Measurements from ENCODE around the gene EXOSC3. TPM values are rescaled to one million over a fixed set of nuclear protein-coding genes. Genes with fewer than 3 reads are reported as not detected.
"Not testable (repeated sequence)": the region's sequence is repeated elsewhere in the genome, so short reads cannot be mapped to it uniquely, and the experiment has no call there.

The EXOSC3 gene
- total RNA-seq, 2 donors from 2014 or later: 26.5 to 38.7 TPM

DNA sequence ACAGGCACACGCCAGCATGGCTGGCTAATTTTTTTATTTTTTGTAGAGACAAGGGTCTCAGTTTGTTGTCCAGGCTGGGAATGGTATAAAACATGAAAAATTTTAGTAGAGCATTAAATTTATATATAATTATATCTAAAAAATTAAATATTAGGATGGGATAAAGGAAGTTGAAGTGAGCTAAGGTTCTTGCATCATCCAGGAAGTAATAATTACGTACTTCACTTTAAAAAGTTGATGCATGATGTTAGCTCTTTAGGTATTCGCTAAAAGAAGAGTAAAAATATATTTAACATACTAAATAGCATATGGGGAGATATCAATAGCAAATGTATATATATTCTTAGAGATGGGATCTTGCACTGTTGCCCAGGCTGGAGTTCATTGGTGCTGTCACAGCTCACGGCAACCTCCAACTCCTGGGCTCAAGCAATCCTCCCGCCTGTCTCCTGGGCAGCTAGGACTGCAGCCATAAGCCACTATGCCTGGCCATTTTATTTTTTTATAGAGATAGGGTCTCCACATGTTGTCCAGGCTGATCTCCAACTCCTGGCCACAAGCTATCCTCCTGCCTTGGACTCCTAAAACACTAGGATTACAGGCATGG, 28.0 kb upstream of the EXOSC3 start:
- H3K36me3 ChIP-seq: no peaks in the 10 kb centered on the region
- ATAC-seq (ENCODE audit: insufficient number of reproducible peaks, low FRiP score, low read depth) (no peak), DNase-seq (ENCODE audit: low spot score) (no peak)
- H3K27me3 ChIP-seq (replicated peaks; ENCODE audit: insufficient read depth): no peaks in the 10 kb centered on the region
- no peaks in the 10 kb centered on the region for H3K9me3 ChIP-seq
- H3K4me1 ChIP-seq (ENCODE audit: control insufficient read depth in 1 of 2, low read depth in 2 of 2): no peaks in the 10 kb centered on the region
- TF ChIP-seq, protein P1, sequence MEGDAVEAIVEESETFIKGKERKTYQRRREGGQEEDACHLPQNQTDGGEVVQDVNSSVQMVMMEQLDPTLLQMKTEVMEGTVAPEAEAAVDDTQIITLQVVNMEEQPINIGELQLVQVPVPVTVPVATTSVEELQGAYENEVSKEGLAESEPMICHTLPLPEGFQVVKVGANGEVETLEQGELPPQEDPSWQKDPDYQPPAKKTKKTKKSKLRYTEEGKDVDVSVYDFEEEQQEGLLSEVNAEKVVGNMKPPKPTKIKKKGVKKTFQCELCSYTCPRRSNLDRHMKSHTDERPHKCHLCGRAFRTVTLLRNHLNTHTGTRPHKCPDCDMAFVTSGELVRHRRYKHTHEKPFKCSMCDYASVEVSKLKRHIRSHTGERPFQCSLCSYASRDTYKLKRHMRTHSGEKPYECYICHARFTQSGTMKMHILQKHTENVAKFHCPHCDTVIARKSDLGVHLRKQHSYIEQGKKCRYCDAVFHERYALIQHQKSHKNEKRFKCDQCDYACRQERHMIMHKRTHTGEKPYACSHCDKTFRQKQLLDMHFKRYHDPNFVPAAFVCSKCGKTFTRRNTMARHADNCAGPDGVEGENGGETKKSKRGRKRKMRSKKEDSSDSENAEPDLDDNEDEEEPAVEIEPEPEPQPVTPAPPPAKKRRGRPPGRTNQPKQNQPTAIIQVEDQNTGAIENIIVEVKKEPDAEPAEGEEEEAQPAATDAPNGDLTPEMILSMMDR (IDR thresholded peaks at IDR 0.05): no peak
- no peak overlapping the region for H3K27ac ChIP-seq
- H3K4me3 ChIP-seq: no peak overlapping the region

DNA sequence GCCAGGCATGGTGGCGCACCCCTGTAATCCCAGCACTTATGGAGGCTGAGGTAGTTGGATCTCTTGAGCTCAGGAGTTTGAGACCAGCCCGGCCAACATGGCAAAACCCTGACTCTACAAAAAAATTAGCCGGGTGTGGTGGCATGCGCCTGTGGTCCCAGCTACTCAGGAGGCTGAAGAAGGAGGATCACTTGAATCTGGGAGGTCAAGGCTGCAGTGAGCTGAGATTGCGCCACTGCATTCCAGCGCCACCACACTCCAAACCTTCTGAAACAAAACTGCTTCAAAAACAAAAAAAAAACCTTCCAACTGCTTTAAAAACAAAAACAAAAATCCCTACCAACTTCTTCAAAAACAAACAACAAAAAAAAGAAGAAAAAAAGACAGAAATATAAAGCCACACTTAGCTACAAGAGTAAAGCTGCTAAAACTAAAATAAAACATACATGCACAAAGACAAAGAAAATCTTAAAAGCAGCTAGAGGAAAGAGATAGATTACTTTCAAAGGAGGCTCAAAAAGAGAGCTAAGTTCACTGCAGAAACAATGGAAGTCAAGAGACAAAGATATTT, 27.1 kb upstream of the EXOSC3 start:
- Histone ChIP-seq H3K4me1 (ENCODE audit: control insufficient read depth in 1 of 2, low read depth in 2 of 2) (no peaks in the 10 kb centered on the region), H3K36me3 (no peaks in the 10 kb centered on the region), H3K27ac (no peak overlapping the region), H3K27me3 (replicated peaks; ENCODE audit: insufficient read depth) (no peaks in the 10 kb centered on the region), H3K4me3 (no peak overlapping the region), H3K9me3 (no peaks in the 10 kb centered on the region)
- DNase-seq (ENCODE audit: low spot score): no peak
- ATAC-seq (ENCODE audit: insufficient number of reproducible peaks, low FRiP score, low read depth): no peak
- TF ChIP-seq, protein P1 (IDR thresholded peaks at IDR 0.05): no peak

DNA sequence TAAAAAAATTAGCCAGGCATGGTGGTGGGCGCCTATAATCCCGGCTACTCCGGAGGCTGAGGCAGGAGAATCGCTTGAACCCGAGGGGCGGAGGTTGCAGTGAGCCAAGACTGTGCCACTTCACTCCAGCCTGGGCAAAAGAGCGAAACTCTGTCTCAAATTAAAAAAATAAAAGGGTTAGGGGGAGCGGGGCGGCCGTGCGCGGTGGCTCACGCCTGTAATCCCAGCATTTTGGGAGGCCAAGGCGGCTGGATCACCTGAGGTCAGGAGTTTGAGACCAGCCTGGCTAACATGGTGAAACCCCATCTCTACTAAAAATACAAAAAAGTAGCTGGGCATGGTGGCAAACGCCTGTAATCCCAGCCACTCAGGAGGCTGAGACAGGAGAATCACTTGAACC, 24.8 kb upstream of the EXOSC3 start:
- not testable (repeated sequence) for H3K36me3 ChIP-seq; H3K9me3 ChIP-seq; H3K27me3 ChIP-seq (replicated peaks; ENCODE audit: insufficient read depth); H3K4me3 ChIP-seq; ATAC-seq (ENCODE audit: insufficient number of reproducible peaks, low FRiP score, low read depth); DNase-seq (ENCODE audit: low spot score); H3K27ac ChIP-seq; H3K4me1 ChIP-seq (ENCODE audit: control insufficient read depth in 1 of 2, low read depth in 2 of 2)

DNA sequence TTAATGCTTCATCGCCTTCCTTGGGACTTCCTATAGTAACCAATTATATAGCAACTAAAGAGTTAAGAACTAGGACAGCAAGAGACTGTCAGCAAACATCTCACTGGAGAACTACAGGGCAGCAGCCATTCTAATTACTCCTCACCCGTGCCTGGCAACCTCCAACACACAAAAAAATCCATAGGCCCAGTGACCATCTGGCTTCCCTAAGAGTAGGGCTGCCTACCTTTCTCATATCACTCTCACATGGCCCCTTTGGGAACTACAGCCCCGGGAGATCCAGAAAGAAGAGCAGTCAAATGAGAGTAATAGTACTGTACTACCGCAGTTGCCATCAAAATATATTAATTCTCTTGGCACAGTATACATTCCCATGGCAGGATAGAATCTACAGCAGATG, 21.4 kb upstream of the EXOSC3 start:
- Histone ChIP-seq H3K9me3 (no peaks in the 10 kb centered on the region), H3K36me3 (no peaks in the 10 kb centered on the region)
- no peak for ATAC-seq (ENCODE audit: insufficient number of reproducible peaks, low FRiP score, low read depth)

DNA sequence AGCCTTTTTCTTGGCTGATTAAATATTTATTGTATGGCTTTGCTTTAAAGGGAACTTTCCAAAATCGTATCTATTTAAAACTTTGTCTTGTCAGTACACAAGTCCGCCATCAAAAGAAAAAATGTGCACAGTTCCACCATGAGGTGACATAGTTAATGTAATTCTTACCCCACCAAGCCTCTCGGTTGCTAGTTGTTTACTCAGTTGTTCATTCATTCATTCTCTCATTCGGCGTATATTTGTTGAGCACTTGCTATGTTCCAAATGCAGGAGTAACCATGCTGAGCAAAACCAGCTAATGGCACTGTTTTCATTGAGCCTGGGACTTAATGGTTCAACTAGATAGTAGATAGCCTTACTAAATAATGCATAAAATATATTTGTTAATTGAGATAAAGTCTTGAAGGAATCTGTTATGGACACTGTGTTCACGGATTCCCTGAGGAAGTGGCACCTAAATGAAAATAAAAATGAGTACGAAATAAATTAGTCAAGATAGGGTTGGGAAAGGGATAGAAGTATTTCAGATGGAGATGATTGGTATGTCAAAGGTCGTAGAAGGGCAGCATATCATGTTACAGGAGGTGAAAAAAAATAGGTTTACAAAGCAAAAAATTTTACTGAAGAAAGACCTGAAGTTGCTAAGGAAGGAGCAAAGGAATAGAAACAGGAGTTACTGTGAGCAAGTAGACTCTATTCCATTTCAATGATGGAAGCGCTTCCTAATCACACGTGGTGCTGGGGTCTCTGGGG, 17.3 kb upstream of the EXOSC3 start:
- TF ChIP-seq, protein P1 (IDR thresholded peaks at IDR 0.05): no peak
- no peak for DNase-seq (ENCODE audit: low spot score)
- no peak for ATAC-seq (ENCODE audit: insufficient number of reproducible peaks, low FRiP score, low read depth)
- no peaks in the 10 kb centered on the region for H3K9me3 ChIP-seq
- H3K4me3 ChIP-seq: peak overlapping the region; percentile 92
- peaks cover 26 to 27% of the 10 kb centered on the region in 2 donors for H3K4me1 ChIP-seq (ENCODE audit: control insufficient read depth in 1 of 2, low read depth in 2 of 2)
- no peaks in the 10 kb centered on the region for H3K36me3 ChIP-seq
- H3K27me3 ChIP-seq (replicated peaks; ENCODE audit: insufficient read depth): no peaks in the 10 kb centered on the region
- H3K27ac ChIP-seq: no peak overlapping the region

More for the DNA sequence above, 21.4 kb upstream of the EXOSC3 start:
- Histone ChIP-seq H3K4me3 (no peak overlapping the region), H3K27ac (no peak overlapping the region), H3K4me1 (ENCODE audit: control insufficient read depth in 1 of 2, low read depth in 2 of 2) (peaks cover 21 to 23% of the 10 kb centered on the region in 2 donors), H3K27me3 (replicated peaks; ENCODE audit: insufficient read depth) (no peaks in the 10 kb centered on the region)
- no peak for DNase-seq (ENCODE audit: low spot score)
- TF ChIP-seq, protein P1 (IDR thresholded peaks at IDR 0.05): no peak
